NCI-H524 treated with DMSO at 0.1 percent for 48 hours (cell line): ENCODE results near the gene DAG1.

Source experiments
- DNase-seq: peaks from one replicate; lab custom pipeline; 2025; lab: John Stamatoyannopoulos, UW

The DAG1 gene

GRCh38 chr3:49518441-49518840 lies 48.4 kb downstream of the DAG1 start:
- no peak for DNase-seq

GRCh38 chr3:49519296-49519695 lies 49.2 kb downstream of the DAG1 start:
- no peak for DNase-seq

GRCh38 chr3:49519916-49520385 lies 49.9 kb downstream of the DAG1 start:
- no peak for DNase-seq

- DNase-seq: no peak
These were observed 54.0 kb downstream of the DAG1 start for GRCh38 chr3:49523756-49524747.

GRCh38 chr3:49529567-49529966 lies 59.5 kb downstream of the DAG1 start:
- no peak for DNase-seq

GRCh38 chr3:49530231-49530630 lies 60.2 kb downstream of the DAG1 start:
- DNase-seq: no peak

GRCh38 chr3:49530701-49531100 lies 60.6 kb downstream of the DAG1 start:
- DNase-seq: no peak

- DNase-seq: no peak
These were observed 61.2 kb downstream of the DAG1 start for GRCh38 chr3:49531218-49531617.

- no peak for DNase-seq
These were observed 61.6 kb downstream of the DAG1 start for GRCh38 chr3:49531715-49532114.

GRCh38 chr3:49533031-49533430 lies 63.0 kb downstream of the DAG1 start:
- no peak for DNase-seq

- DNase-seq: no peak
These were observed 63.9 kb downstream of the DAG1 start for GRCh38 chr3:49533786-49534519.

GRCh38 chr3:49534581-49535441 lies 64.7 kb downstream of the DAG1 start:
- no peak for DNase-seq

- DNase-seq: no peak
These were observed 66.2 kb downstream of the DAG1 start for GRCh38 chr3:49535971-49536874.

- DNase-seq: no peak
These were observed 66.9 kb downstream of the DAG1 start for GRCh38 chr3:49536875-49537533.

GRCh38 chr3:49539659-49540560 lies 69.8 kb downstream of the DAG1 start:
- peak; percentile 36 for DNase-seq

GRCh38 chr3:49552087-49552486 lies 82.0 kb downstream of the DAG1 start:
- no peak for DNase-seq

- DNase-seq: no peak
These were observed 83.2 kb downstream of the DAG1 start for GRCh38 chr3:49553324-49553691.

- DNase-seq: peak; percentile 56
These were observed 83.9 kb downstream of the DAG1 start, which contains the start of gene BSN for GRCh38 chr3:49553692-49554632. BSN (plus strand) TSS chr3:49554477; CDS start chr3:49554603, 126 bp downstream.
